Brain microvascular endothelial cell (primary cell): ENCODE measurements around the gene PCGF3.

ENCODE experiments used
- DNase-seq: peaks from one replicate; pipeline ENCODE4 v3.0.0-alpha.2; 2020
- H3K27ac ChIP-seq: fragments of 250-450 bp; sonication (Bioruptor Pico); 2 replicates; pipeline ENCODE4 v1.5.1; 2020; ENCODE audit warnings: mild to moderate bottlenecking, moderate library complexity
- H3K27me3 ChIP-seq: fragments of 250-450 bp; sonication (Bioruptor Pico); replicated peaks from 2 replicates; pipeline ENCODE4 v1.5.1; 2020; ENCODE audit warnings: mild to moderate bottlenecking
- H3K36me3 ChIP-seq: fragments of 250-450 bp; sonication (Bioruptor Pico); replicated peaks from 2 replicates; pipeline ENCODE4 v1.5.1; 2020; ENCODE audit warnings: mild to moderate bottlenecking
- H3K4me3 ChIP-seq: 2 replicates; pipeline ENCODE4 v1.5.1; 2011; ENCODE audit warnings: low read depth, mild to moderate bottlenecking, control low read depth, low read length, moderate library complexity
- CTCF ChIP-seq: IDR thresholded peaks from 2 replicates; pipeline ENCODE4 v1.5.1; 2011; ENCODE audit warnings: low read depth, mild to moderate bottlenecking, moderate library complexity, low read length, control low read depth, inconsistent platforms; ENCODE audit errors: missing control alignments
- in situ Hi-C: cut with HindIII; loops from 2 replicates; pipeline ENCODE4 v1.10.0; 2017; ENCODE audit warnings: low sequenced_read_pairs, low pct_ligation_motif_present

Gene PCGF3

DNA sequence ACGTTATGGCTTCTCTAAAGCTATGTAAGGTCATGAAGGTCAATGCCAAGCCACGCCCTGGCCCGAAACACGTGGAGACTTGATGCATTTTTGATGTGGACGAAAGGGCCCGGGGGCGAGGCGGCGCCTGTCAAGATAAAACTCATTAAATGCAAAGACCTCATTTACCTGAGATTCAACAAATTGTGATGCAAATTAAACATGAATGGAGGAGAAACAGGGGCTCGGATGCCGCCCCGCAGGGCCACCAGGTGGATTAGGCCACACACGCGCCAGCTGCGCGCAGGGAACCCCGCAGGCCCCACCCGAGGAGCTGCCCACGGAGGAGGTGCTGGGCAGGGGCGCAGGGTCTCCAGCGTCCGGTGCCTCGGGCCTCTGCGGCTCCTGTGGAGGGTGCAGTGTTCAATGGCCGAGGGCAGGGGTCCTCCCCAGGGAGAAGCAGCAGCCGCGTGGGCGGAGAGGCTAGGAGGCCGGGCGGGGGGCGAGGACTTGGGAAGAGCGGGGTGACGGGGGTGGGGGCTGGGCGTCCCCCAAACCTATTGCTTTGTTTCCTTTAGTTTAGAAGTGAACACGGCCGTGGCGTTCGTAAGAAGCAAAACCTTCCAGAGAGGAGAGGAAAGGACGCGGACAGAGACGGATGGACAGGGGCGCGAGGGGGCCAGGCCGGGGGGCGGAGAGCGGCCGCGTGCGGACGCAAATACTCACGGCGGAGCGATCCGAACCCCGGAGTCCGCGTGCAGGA is 79.9 kb downstream of the PCGF3 start:
- peaks cover 26% of the 10 kb centered on the region for H3K27me3 ChIP-seq
- no peak overlapping the region for H3K4me3 ChIP-seq
- DNase-seq, result no peak
- in situ Hi-C loops, result no loop called here
- H3K36me3 ChIP-seq, result no peaks in the 10 kb centered on the region
- H3K27ac ChIP-seq, result no peak overlapping the region
- no peak for TF ChIP-seq CTCF

DNA sequence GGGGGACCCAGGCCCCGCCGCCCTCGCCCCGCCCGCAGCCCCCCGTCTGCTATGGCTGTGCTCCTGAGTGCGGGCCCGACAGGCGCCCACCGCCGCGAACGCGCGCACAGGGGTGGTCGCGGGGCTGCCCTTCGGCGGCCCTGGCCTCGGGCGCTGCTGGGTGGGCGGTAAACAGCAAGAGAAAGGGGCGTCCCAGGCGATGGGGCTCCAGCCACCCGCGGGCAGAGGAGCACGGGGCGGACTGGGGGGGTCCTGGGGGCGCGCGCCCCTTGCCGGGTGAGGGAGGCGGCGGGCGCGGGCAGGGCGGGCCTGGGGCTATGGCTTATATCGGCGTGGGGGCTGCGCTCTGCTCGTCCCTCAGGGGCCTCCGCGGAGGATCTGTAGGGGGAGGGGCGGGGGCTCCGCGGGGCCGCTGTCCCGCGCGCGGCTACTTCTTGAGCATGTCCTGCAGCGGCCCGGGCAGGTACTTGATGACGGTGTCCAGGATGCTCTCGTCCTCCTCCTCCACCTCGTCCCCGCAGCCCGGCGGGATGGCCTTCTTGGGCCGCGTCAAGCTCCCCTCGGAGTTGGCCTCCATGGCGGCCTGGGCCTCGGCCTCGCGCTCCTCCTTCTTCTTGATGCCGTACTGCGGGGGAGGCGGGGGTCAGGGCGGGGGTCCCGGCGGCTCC is 80.6 kb downstream of the PCGF3 start:
- TF ChIP-seq CTCF, result no peak
- Histone ChIP-seq H3K4me3 (no peak overlapping the region), H3K36me3 (no peaks in the 10 kb centered on the region), H3K27me3 (peaks cover 26% of the 10 kb centered on the region), H3K27ac (no peak overlapping the region)
- in situ Hi-C loops, result no loop called here
- no peak for DNase-seq

GRCh38 chr4:786861-787300 is 81.2 kb downstream of the PCGF3 start:
- no peak overlapping the region for H3K4me3 ChIP-seq
- H3K36me3 ChIP-seq, result no peaks in the 10 kb centered on the region
- in situ Hi-C loops, result no loop called here
- no peak overlapping the region for H3K27ac ChIP-seq
- DNase-seq, result no peak
- peak; percentile 26 for TF ChIP-seq CTCF
- H3K27me3 ChIP-seq, result peaks cover 29% of the 10 kb centered on the region

DNA sequence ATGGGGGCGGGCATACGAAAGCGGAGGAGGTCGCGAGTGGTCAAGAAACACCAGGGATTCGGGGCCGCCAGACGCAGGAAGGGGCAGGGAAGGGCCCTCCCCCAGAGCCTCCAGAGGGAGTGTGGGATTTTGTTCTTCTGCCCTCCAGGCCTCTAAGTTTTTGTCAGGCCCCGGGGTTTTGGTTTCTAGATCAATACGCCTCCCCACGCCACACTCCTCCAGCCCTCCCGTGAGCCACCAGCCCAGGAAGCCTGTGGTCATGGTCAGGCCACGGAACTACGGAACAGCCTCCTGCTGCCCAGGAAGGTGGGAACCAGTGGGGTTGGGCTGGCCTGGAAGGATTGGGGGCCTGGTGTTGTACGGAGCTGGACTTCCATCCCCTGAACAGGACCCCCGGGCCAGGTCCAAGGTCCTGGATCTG is 81.9 kb downstream of the PCGF3 start:
- Histone ChIP-seq H3K36me3 (no peaks in the 10 kb centered on the region), H3K27ac (no peak overlapping the region), H3K4me3 (no peak overlapping the region), H3K27me3 (peaks cover 36% of the 10 kb centered on the region)
- no peak for DNase-seq
- no peak for TF ChIP-seq CTCF
- in situ Hi-C loops, result no loop called here

DNA sequence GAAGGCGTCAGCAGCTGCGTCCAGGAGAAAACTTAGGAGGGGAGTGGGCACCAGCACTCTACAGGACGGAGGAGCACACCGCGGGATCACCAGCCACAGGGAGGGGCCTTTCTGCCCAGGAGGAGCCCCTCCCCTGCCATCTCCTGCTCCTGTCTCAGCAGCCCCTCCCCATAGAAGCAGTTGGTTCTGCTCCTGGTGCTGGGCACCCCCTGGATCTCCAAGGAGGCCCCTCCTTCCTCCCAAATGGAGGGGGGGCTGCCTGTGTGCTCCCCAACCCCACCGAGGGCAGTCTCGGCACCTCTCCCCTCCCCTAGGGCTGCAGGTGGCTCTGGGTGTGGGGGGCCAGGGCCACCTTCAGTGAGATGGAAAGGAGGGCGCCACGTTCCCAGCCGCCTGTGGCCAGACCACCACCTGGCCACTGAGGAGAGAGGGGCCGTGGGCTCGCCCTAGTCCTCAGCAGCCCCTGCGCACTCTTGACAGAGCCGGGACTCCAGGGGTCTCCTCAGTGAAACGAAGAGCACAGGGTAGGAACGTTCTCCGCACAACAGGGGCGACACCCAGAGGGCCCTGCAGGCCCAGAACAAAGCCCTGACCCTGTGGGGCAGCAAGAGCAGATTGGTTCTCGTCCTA is 82.5 kb downstream of the PCGF3 start:
- H3K27ac ChIP-seq, result no peak overlapping the region
- no peak for TF ChIP-seq CTCF
- no peak for DNase-seq
- in situ Hi-C loops, result no loop called here
- H3K36me3 ChIP-seq, result no peaks in the 10 kb centered on the region
- H3K4me3 ChIP-seq, result no peak overlapping the region
- H3K27me3 ChIP-seq, result peaks cover 42% of the 10 kb centered on the region
